Left lung (tissue), 14 donors: ENCODE data around the gene SUSD6. TPM values are rescaled to one million over a fixed set of nuclear protein-coding genes. Genes with fewer than 3 reads are reported as not detected.

ENCODE experiments used
- ATAC-seq: fragments of 200-7000 bp; cut with Tn5 transposase; one replicate; pipeline ENCODE4 v1.9.1; 2020; ENCODE audit warnings: moderate library complexity
- DNase-seq, 4 donors: peaks; one replicate each; pipeline ENCODE4 v3.0.0-alpha.2; 2013 to 2020
- H3K27ac ChIP-seq, 2 donors: fragments of 200-600 bp; sonication (generic) in 1 of 2; one replicate each; pipeline versions ENCODE4 v1.5.0 to v1.8.0; 2020 to 2021
- H3K27me3 ChIP-seq, 2 donors: fragments of 200-600 bp; sonication (generic) in 1 of 2; one replicate each; pipeline versions ENCODE4 v1.5.0 to v1.8.0; 2020 to 2021
- H3K36me3 ChIP-seq, 2 donors: fragments of 200-600 bp; sonication (generic) in 1 of 2; one replicate each; pipeline versions ENCODE4 v1.5.0 to v1.8.0; 2020 to 2021
- H3K4me1 ChIP-seq, 2 donors: fragments of 200-600 bp; one replicate each; pipeline ENCODE4 v1.8.0; 2021
- H3K4me3 ChIP-seq, 2 donors: fragments of 200-600 bp; sonication (generic) in 1 of 2; one replicate each; pipeline versions ENCODE4 v1.5.0 to v1.8.0; 2020 to 2021; ENCODE audit warnings: mild to moderate bottlenecking in 1 of 2
- H3K9me3 ChIP-seq, 2 donors: fragments of 200-600 bp; sonication (generic) in 1 of 2; one replicate each; pipeline versions ENCODE4 v1.5.0 to v1.8.0; 2020 to 2021
- CTCF ChIP-seq, 2 donors: fragments of 200-600 bp; sonication (generic) in 1 of 2; IDR thresholded peaks; one replicate each; pipeline versions ENCODE4 v1.5.0 to v1.8.0; 2021; ENCODE audit warnings: antibody characterized with exemption in 2 of 2
- intact Hi-C, 2 donors: fragments of 100-400 bp; cut with DNase I; formaldehyde crosslinking; loops; one replicate each; pipeline versions ENCODE4 v1.11.2 to v1.14.2; 2022
- long read RNA-seq, 12 donors: library from polyadenylated mRNA in 2 of 12; unstranded in 2 of 12; transcript quantifications; one replicate each; pipeline ENCODE4 v2.0.0 and lab custom pipeline, GENCODE V29; 2019 to 2026
- polyA plus RNA-seq, 6 donors: library from polyadenylated mRNA; unstranded; fragments of 120-200 nt; gene quantifications; one replicate each; pipeline ENCODE4 v1.2.1, GENCODE V29; 2013; ENCODE audit not compliant: insufficient read length in 6 of 6
- total RNA-seq, 2 donors: library from RNA; stranded (reverse); fragmentation: NEBNext Ultra II Directional; extraction: Animal tissue kit (Norgen Biotek cat#: 25700); gene quantifications; one replicate each; pipeline ENCODE4 v1.2.1, GENCODE V29; 2021
- donor health status: DM: no; HTN: yes; CAD: no.
- donor health status: DM: no; HTN: no; CAD: no.

SUSD6 gene
- total RNA-seq (10 to 100 TPM; 63.8 to 77.4 TPM), polyA plus RNA-seq (10 to 100 TPM; 27.7 to 33.9 (median 29.6) TPM)
- long read RNA-seq, donor 1, full-length matches to known transcripts, result 11 of 11 reads
- long read RNA-seq, donor 1, partial matches to known transcripts, result 0 of 11 reads
- long read RNA-seq, donor 1, other reads (novel, unspliced or antisense), result 0 of 11 reads
- long read RNA-seq, donor 2, full-length matches to known transcripts, result 2 of 2 reads
- long read RNA-seq, donor 2, partial matches to known transcripts, result 0 of 2 reads
- long read RNA-seq, donor 2, other reads (novel, unspliced or antisense), result 0 of 2 reads
- long read RNA-seq, donor 3, full-length matches to known transcripts, result 4 of 4 reads
- long read RNA-seq, donor 3, partial matches to known transcripts, result 0 of 4 reads
- long read RNA-seq, donor 3, other reads (novel, unspliced or antisense), result 0 of 4 reads
- long read RNA-seq, donor 4, partial matches to known transcripts, result 0 of 5 reads
- long read RNA-seq, donor 4, other reads (novel, unspliced or antisense), result 5 of 5 reads
- long read RNA-seq, donor 5, full-length matches to known transcripts, result 2 of 2 reads
- long read RNA-seq, donor 5, partial matches to known transcripts, result 0 of 2 reads
- long read RNA-seq, donor 5, other reads (novel, unspliced or antisense), result 0 of 2 reads
- long read RNA-seq, donor 6, full-length matches to known transcripts, result 6 of 6 reads
- long read RNA-seq, donor 6, partial matches to known transcripts, result 0 of 6 reads
- long read RNA-seq, donor 6, other reads (novel, unspliced or antisense), result 0 of 6 reads
- long read RNA-seq, donor 7, full-length matches to known transcripts, result 1 of 1 reads
- long read RNA-seq, donor 7, partial matches to known transcripts, result 0 of 1 reads
- long read RNA-seq, donor 7, other reads (novel, unspliced or antisense), result 0 of 1 reads
- long read RNA-seq, donor 8, full-length matches to known transcripts, result 6 of 21 reads
- long read RNA-seq, donor 8, partial matches to known transcripts, result 15 of 21 reads
- long read RNA-seq, donor 8, other reads (novel, unspliced or antisense), result 0 of 21 reads
- long read RNA-seq, donor 9, result 0 reads
- long read RNA-seq, donor 10, full-length matches to known transcripts, result 2 of 4 reads
- long read RNA-seq, donor 10, partial matches to known transcripts, result 0 of 4 reads
- long read RNA-seq, donor 10, other reads (novel, unspliced or antisense), result 2 of 4 reads
- long read RNA-seq, donor 11, full-length matches to known transcripts, result 1 of 1 reads
- long read RNA-seq, donor 11, partial matches to known transcripts, result 0 of 1 reads
- long read RNA-seq, donor 11, other reads (novel, unspliced or antisense), result 0 of 1 reads
- long read RNA-seq, donor 12, full-length matches to known transcripts, result 5 of 5 reads
- long read RNA-seq, donor 12, partial matches to known transcripts, result 0 of 5 reads
- long read RNA-seq, donor 12, other reads (novel, unspliced or antisense), result 0 of 5 reads

GRCh38 chr14:69611172-69612013 lies at the start of gene SUSD6:
Gene SUSD6 (plus strand): TSS chr14:69611596. CDS start chr14:69658593, 46,997 bp downstream.
- ATAC-seq (peak; percentile 83), DNase-seq (peak; percentile 79 to 99 (median 93))
- no peaks in the 10 kb centered on the region for H3K36me3 ChIP-seq
- no peaks in the 10 kb centered on the region for H3K9me3 ChIP-seq
- peak within 1 kb of the TSS; percentile 94 to 98 for H3K27ac ChIP-seq
- intact Hi-C loops, result no loop called here
- H3K4me1 ChIP-seq, result peaks cover 38 to 61% of the 10 kb centered on the region in 2 donors
- no peaks in the 10 kb centered on the region for H3K27me3 ChIP-seq
- no peak for TF ChIP-seq CTCF (IDR thresholded peaks at IDR 0.05)
- peak within 1 kb of the TSS; percentile 66 to 78 for H3K4me3 ChIP-seq

GRCh38 chr14:69561893-69562292 lies 49.5 kb upstream of the SUSD6 start:
- Histone ChIP-seq H3K4me3 (no peak overlapping the region), H3K36me3 (no peaks in the 10 kb centered on the region), H3K27me3 (peaks cover 8 to 77% of the 10 kb centered on the region in 2 donors), H3K27ac (no peak overlapping the region), H3K9me3 (no peaks in the 10 kb centered on the region), H3K4me1 (no peaks in the 10 kb centered on the region)
- TF ChIP-seq CTCF (IDR thresholded peaks at IDR 0.05), result no peak
- ATAC-seq (no peak), DNase-seq (no peak)
- intact Hi-C loops, result no loop called here

- Histone ChIP-seq H3K4me1 (peaks cover 9 to 14% of the 10 kb centered on the region in 2 donors), H3K27me3 (peaks cover 45 to 93% of the 10 kb centered on the region in 2 donors), H3K36me3 (no peaks in the 10 kb centered on the region), H3K27ac (no peak overlapping the region), H3K9me3 (no peaks in the 10 kb centered on the region), H3K4me3 (no peak overlapping the region)
- intact Hi-C loops, result no loop called here
- no peak for DNase-seq
- no peak for ATAC-seq
- TF ChIP-seq CTCF (IDR thresholded peaks at IDR 0.05), result no peak
These were observed 43.8 kb upstream of the SUSD6 start for GRCh38 chr14:69567563-69567962.

GRCh38 chr14:69569859-69570258 lies 41.5 kb upstream of the SUSD6 start:
- Histone ChIP-seq H3K4me1 (peaks cover 19 to 37% of the 10 kb centered on the region in 2 donors), H3K27ac (no peak overlapping the region), H3K4me3 (no peak overlapping the region), H3K27me3 (peaks cover 67 to 98% of the 10 kb centered on the region in 2 donors), H3K9me3 (no peaks in the 10 kb centered on the region), H3K36me3 (no peaks in the 10 kb centered on the region)
- intact Hi-C loops, result no loop called here
- DNase-seq (no peak), ATAC-seq (no peak)
- TF ChIP-seq CTCF (IDR thresholded peaks at IDR 0.05), result no peak
